ENCODE results near the gene GULP1. TPM values are rescaled to one million over a fixed set of nuclear protein-coding genes. Genes with fewer than 3 reads are reported as not detected.

GULP1 gene
- total and polyA plus RNA-seq, 10 of the 15 experiments (the other 5 are each of a cell fraction or from before 2014, with no cell fraction given): 0.02 to 1.3 (median 0.15) TPM; not detected in 5

- no peak for DNase-seq (ENCODE audit: low read depth, low spot score)
- Histone ChIP-seq H3K9me3 (replicated peaks; ENCODE audit: control insufficient read depth, insufficient read depth, low read length) (no peaks in the 10 kb centered on the region), H3K9ac (ENCODE audit: control insufficient read depth, insufficient read depth, low read length) (no peak overlapping the region), H3K36me3 (ENCODE audit: control insufficient read depth in 2 of 2, insufficient read depth in 2 of 2, low read length in 1 of 2) (no peaks in the 10 kb centered on the region), H3K4me3 (no peak overlapping the region), H3K27me3 (replicated peaks in 1 of 2; ENCODE audit: control insufficient read depth in 2 of 2, insufficient read depth in 2 of 2, low read length in 1 of 2) (no peaks in the 10 kb centered on the region), H4K20me1 (ENCODE audit: control insufficient read depth, insufficient read depth) (no peaks in the 10 kb centered on the region), H3K4me2 (ENCODE audit: control insufficient read depth, insufficient read depth) (no peak overlapping the region), H3K4me1 (ENCODE audit: control insufficient read depth, insufficient read depth, low read length) (no peaks in the 10 kb centered on the region), H3K27ac (ENCODE audit: control insufficient read depth, insufficient read depth) (no peak overlapping the region), H3K79me2 (ENCODE audit: control insufficient read depth, insufficient read depth, low read length) (no peaks in the 10 kb centered on the region), H2AFZ (ENCODE audit: control insufficient read depth, low read depth, low read length) (no peak overlapping the region)
- TF ChIP-seq KDM1A (IDR thresholded peaks at IDR 0.05; ENCODE audit: borderline replicate concordance) (no peak), ZBTB40 (IDR thresholded peaks at IDR 0.05; ENCODE audit: borderline replicate concordance) (no peak), IRF4 (IDR thresholded peaks at IDR 0.05; ENCODE audit: low read depth, low read length) (no peak), CEBPB (IDR thresholded peaks at IDR 0.05; ENCODE audit: borderline replicate concordance in 1 of 2, low read depth in 2 of 2, low read length in 2 of 2) (no peak), CREB1 (IDR thresholded peaks at IDR 0.05; ENCODE audit: low read depth) (no peak), BCL3 (IDR thresholded peaks at IDR 0.05; ENCODE audit: borderline replicate concordance, insufficient read depth, low read depth, low read length, poor library complexity, severe bottlenecking) (no peak), BCL11A (IDR thresholded peaks at IDR 0.05; ENCODE audit: low read depth, low read length) (no peak)
- no peak for ATAC-seq
- BruUV-seq (replicated peaks): no TSS peak
- ChIA-PET CTCF (no interaction called here), RAD21 (ENCODE audit: unreplicated experiment) (no interaction called here), POLR2A (no interaction called here), SMC1A (ENCODE audit: uncharacterized antibody, unreplicated experiment) (no interaction called here)
- intact Hi-C loops (cut with micrococcal nuclease; ENCODE audit: unreplicated experiment) (no loop called here), in situ Hi-C loops (cut with MboI) (no loop called here)
- WGBS (ENCODE audit: insufficient coverage, insufficient replicate concordance, low lambda C conversion rate, missing lambda C conversion rate): 12% methylated on average over 4 of the region's 4 CpGs
- FAIRE-seq: no peak
These were observed 201.1 kb downstream of the GULP1 start for GRCh38 chr2:188492751-188493150.
